Gastroesophageal sphincter (tissue), 4 donors: Measurements from ENCODE around the gene PRR36. TPM values are rescaled to one million over a fixed set of nuclear protein-coding genes. Genes with fewer than 3 reads are reported as not detected.
A peak's percentile ranks its signal among the peaks of the same experiment; 100 is the strongest.
"Not testable (repeated sequence)": the region's sequence is repeated elsewhere in the genome, so short reads cannot be mapped to it uniquely, and the experiment has no call there.

Experiments used
- ATAC-seq: fragments of 150-250 bp; one replicate; pipeline ENCODE4 v1.9.1; 2016; ENCODE audit warnings: mild to moderate bottlenecking, moderate library complexity
- H3K27ac ChIP-seq, 4 donors: fragments of 200-600 bp; sonication (generic) in 3 of 4; 1 replicate in 3 of 4; 2 replicates in 1 of 4; pipeline ENCODE4 v1.5.1; 2016 to 2019
- H3K27me3 ChIP-seq: fragments of 200-600 bp; sonication (generic); one replicate; pipeline ENCODE4 v1.5.1; 2019
- H3K36me3 ChIP-seq, 2 donors: fragments of 200-600 bp; sonication (generic); one replicate each; pipeline ENCODE4 v1.5.1; 2019; ENCODE audit warnings: control low read depth in 1 of 2
- H3K4me1 ChIP-seq, 3 donors: fragments of 200-600 bp; sonication (generic); 1 replicate in 2 of 3; 2 replicates in 1 of 3; pipeline ENCODE4 v1.5.1; 2016 to 2019; ENCODE audit warnings: control low read depth in 2 of 3
- H3K4me3 ChIP-seq, 2 donors: fragments of 200-600 bp; sonication (generic); one replicate each; pipeline ENCODE4 v1.5.1; 2019; ENCODE audit warnings: mild to moderate bottlenecking in 1 of 2, moderate library complexity in 1 of 2
- H3K9me3 ChIP-seq, 3 donors: fragments of 200-600 bp; sonication (generic); one replicate each; pipeline ENCODE4 v1.5.1; 2017 to 2019; ENCODE audit warnings: control low read depth in 2 of 3
- EP300 ChIP-seq: sonication (generic); formaldehyde crosslinking; IDR thresholded peaks from one replicate; pipeline ENCODE4 v1.6.1; 2017; ENCODE audit warnings: antibody characterized with exemption, mild to moderate bottlenecking
- POLR2A ChIP-seq, 2 donors: fragments of 450-650 bp; IDR thresholded peaks; one replicate each; pipeline ENCODE4 v1.6.1; 2017; ENCODE audit warnings: antibody characterized with exemption in 2 of 2, mild to moderate bottlenecking in 2 of 2, moderate library complexity in 1 of 2
- POLR2AphosphoS5 ChIP-seq: sonication (generic); formaldehyde crosslinking; IDR thresholded peaks from one replicate; pipeline ENCODE4 v1.6.1; 2017; ENCODE audit warnings: antibody characterized with exemption
- WGBS, 2 donors: methylation state at CpG; one replicate each; pipeline ENCODE4 v1.1.5; 2018; ENCODE audit warnings: low coverage in 1 of 2; 5-methylcytosine and 5-hydroxymethylcytosine counted together
- total RNA-seq, 4 donors: library from RNA; depleted of rRNA; stranded (reverse); fragments of >200 nt; gene quantifications; one replicate each; pipeline ENCODE4 v1.1.0, GENCODE V29; 2016
- TF ChIP-seq, protein P1 (sequence below), 4 experiments: fragments of 200-600 bp in 2 of 4; fragments of 450-650 bp in 2 of 4; sonication (generic) in 1 of 4; IDR thresholded peaks; one replicate each; pipeline ENCODE4 v1.5.1; 2017 to 2019; ENCODE audit warnings: antibody characterized with exemption in 4 of 4, mild to moderate bottlenecking in 2 of 4, moderate library complexity in 2 of 4

PRR36 gene
- total RNA-seq, 4 donors from 2014 or later: not detected

DNA sequence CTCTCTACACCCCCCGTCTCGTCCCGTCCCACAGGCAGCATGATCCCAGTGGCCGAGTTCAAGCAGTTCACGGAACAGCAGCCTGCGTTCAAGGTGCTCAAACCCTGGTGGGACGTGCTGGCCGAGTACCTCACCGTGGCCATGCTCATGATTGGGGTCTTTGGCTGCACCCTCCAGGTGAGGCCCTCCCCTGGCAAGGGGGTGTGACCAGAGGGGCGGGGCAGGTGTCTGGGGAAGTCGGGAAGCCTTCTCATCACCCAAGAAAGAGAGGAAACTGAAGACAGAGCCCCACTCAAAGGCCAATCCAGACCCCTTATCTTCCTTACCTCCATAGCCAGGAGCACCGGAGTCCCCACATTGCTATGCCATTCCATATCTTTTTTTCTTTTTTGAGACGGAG, 21.4 kb upstream of the PRR36 start:
- Histone ChIP-seq H3K27me3 (peaks cover 60% of the 10 kb centered on the region), H3K4me1 (no peaks in the 10 kb centered on the region), H3K27ac (no peak overlapping the region), H3K9me3 (no peaks in the 10 kb centered on the region), H3K4me3 (no peak overlapping the region), H3K36me3 (no peaks in the 10 kb centered on the region)
- WGBS, 2 donors: 86 to 100% methylated on average over 1 to 4 of the region's 13 CpGs
- ATAC-seq: no peak
- TF ChIP-seq EP300 (no peak), POLR2A (IDR thresholded peaks at IDR 0.05) (no peak), POLR2AphosphoS5 (no peak)
- TF ChIP-seq, protein P1, sequence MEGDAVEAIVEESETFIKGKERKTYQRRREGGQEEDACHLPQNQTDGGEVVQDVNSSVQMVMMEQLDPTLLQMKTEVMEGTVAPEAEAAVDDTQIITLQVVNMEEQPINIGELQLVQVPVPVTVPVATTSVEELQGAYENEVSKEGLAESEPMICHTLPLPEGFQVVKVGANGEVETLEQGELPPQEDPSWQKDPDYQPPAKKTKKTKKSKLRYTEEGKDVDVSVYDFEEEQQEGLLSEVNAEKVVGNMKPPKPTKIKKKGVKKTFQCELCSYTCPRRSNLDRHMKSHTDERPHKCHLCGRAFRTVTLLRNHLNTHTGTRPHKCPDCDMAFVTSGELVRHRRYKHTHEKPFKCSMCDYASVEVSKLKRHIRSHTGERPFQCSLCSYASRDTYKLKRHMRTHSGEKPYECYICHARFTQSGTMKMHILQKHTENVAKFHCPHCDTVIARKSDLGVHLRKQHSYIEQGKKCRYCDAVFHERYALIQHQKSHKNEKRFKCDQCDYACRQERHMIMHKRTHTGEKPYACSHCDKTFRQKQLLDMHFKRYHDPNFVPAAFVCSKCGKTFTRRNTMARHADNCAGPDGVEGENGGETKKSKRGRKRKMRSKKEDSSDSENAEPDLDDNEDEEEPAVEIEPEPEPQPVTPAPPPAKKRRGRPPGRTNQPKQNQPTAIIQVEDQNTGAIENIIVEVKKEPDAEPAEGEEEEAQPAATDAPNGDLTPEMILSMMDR (IDR thresholded peaks at IDR 0.05): no peak

DNA sequence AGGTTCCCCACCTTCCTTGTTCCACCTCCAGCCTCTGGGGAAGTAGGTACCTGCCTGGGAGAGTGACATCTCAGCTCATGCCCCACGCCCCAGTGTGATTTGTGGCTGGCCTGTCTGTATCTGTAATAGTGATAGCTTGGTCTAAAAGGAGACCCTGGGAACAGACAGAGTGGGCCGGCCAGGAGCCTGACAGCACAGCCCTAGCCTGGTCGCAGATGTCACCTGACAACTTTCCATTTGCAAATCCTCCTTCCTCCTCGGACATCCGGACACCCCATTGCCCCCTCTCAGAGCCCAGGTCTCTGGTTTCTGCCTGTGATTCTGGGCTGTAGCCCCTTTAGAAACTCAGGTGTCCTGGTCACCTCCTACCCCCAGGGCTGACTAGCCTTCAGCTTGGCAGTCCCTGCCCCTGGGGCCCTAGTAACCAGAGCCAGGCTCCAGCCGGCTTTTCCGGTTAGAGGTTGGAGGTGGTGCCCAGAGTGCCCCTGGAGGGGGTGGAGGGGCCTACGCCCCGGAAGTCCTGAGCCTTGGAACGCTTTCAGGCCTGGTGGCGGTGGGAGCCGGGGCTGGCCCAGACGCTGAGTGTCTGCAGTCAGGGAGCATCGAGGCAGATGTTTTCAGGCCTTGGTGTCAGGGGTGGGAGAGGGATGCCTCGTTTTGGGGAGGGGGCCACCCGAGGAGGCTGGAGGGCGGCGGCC, 20.6 kb upstream of the PRR36 start:
- Histone ChIP-seq H3K27me3 (peaks cover 61% of the 10 kb centered on the region), H3K27ac (no peak overlapping the region), H3K9me3 (no peaks in the 10 kb centered on the region), H3K4me1 (no peaks in the 10 kb centered on the region), H3K4me3 (no peak overlapping the region), H3K36me3 (no peaks in the 10 kb centered on the region)
- no peak for TF ChIP-seq POLR2A (IDR thresholded peaks at IDR 0.05)
- TF ChIP-seq EP300: no peak
- TF ChIP-seq, protein P1 (IDR thresholded peaks at IDR 0.05): no peak
- no peak for TF ChIP-seq POLR2AphosphoS5
- WGBS, 2 donors: 68 to 100% methylated on average over 1 to 3 of the region's 18 CpGs
- no peak for ATAC-seq

DNA sequence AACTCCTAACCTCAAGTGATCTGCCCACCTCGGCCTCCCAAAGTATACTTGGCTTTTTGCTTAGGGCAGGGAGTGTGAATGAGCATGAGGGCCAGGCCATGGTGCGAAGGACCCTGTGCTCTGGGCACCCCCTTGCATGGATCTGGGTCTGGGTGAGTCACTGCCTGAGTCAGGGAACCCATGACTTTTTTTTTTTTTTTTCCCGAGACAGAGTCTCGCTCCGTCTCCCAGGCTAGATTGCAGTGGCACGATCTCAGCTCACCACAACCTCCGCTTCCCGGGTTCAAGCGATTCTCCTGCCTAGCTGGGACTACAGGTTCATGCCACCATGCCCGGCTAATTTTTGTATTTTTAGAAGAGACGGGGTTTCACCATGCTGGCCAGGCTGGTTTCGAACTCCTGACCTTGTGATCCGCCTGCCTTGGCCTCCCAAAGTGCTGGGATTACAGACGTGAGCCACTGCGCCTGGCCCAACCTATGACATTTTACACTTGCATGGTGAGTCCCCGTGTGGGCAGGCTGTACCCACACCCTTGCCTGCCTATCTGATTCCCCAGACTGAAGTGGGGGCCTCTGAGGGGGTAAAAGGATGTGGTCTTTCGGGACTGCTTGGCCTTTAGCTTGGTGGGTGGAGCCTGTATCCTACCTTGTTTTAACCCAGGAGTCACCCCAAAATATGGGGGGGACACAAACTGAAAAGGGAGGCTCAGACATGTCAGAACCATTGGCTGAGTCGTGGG, 19.3 kb upstream of the PRR36 start:
- not testable (repeated sequence) for ATAC-seq, H3K4me1 ChIP-seq, H3K36me3 ChIP-seq, H3K4me3 ChIP-seq, H3K27ac ChIP-seq, H3K9me3 ChIP-seq
- 80 to 86% methylated on average over 1 to 4 of the region's 18 CpGs for WGBS, 2 donors
- peaks cover 69% of the 10 kb centered on the region for H3K27me3 ChIP-seq

DNA sequence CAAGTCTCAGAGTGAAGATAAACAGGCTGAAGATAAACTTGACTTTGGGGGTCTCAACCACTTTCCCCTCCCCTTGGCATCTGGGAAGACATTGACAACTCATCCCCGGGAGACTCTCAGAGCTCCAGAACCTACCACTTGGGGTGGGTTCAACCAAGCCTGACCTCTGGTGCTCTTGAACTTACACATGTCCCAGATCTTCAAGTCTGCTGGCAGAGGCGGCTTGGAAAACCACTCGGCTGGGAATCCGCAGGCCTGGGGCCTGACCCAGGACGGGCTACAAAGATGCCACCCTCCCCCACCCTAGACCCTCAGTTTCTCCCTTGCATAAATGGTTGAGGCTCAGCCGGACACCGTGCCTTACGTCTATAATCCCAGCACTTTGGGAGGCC, 14.6 kb upstream of the PRR36 start:
- TF ChIP-seq POLR2AphosphoS5 (no peak), EP300 (no peak), POLR2A (IDR thresholded peaks at IDR 0.05) (no peak)
- TF ChIP-seq, protein P1 (IDR thresholded peaks at IDR 0.05): no peak
- no peaks in the 10 kb centered on the region for H3K36me3 ChIP-seq
- H3K9me3 ChIP-seq: no peaks in the 10 kb centered on the region
- ATAC-seq: no peak
- H3K27ac ChIP-seq: no peak overlapping the region
- WGBS, 2 donors: 40% methylated on average over 1 of the region's 8 CpGs; no CpG with 5 or more reads in 1 of the 2 donors
- H3K4me1 ChIP-seq: peaks cover 0 to 11% (median 0%) of the 10 kb centered on the region in 3 donors
- H3K4me3 ChIP-seq: peak overlapping the region in 1 of 2 donors; percentile 48
- H3K27me3 ChIP-seq: peaks cover 75% of the 10 kb centered on the region

DNA sequence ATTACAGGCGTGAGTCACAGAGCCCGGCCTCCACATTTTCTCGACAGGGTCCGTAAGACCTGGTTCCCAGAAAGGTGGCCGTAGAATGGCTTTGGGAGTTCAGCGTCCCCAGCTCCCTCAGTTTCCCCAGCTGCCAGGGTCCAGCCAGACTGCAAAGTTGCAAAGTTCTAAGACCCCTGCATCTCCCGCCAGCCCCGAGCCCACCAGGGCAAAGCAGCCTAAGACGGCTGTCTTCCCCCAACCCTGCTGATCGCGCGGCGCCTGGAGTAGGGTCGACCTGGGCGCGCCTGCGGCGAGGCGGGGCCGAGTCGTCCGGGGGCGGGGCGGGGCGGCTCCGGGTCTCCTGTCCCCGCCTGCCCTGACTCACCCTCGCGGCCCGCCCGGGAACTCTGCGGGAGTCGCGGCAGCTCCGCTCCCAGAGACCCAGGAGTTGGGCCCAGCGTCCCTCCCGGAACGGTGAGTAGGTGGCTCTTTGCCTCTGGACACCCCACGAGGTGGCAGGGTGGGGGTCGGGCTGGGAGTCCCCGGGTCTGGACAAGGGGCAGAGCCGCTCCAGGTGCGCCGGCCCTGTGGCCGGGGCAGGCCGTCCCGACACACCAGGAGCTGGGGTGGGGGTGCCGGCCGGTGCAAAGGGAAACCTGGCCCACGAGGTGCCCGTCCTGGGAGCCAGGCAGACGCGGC, 14.1 kb upstream of the PRR36 start, which contains the start of gene LRRC8E:
Gene LRRC8E, plus strand, starts transcription at position 366 of the 681 bp plus-strand sequence. CDS start 7,094 bp downstream, outside the sequence.
- TF ChIP-seq POLR2A (IDR thresholded peaks at IDR 0.05) (no peak), EP300 (no peak), POLR2AphosphoS5 (no peak)
- TF ChIP-seq, protein P1 (IDR thresholded peaks at IDR 0.05): no peak
- Histone ChIP-seq H3K4me3 (peak within 1 kb of the TSS in 1 of 2 donors; percentile 48), H3K36me3 (no peaks in the 10 kb centered on the region), H3K27ac (no peak within 1 kb of the TSS), H3K9me3 (no peaks in the 10 kb centered on the region), H3K27me3 (peaks cover 70% of the 10 kb centered on the region), H3K4me1 (peaks cover 0 to 11% (median 0%) of the 10 kb centered on the region in 3 donors)
- ATAC-seq: peak; percentile 84
- WGBS, 2 donors: 8 to 100% methylated on average over 1 to 5 of the region's 53 CpGs
